ENCODE results near the gene BCAR3.

GRCh38 chr1:93705892-93706500 is 24.4 kb upstream of the BCAR3 start:
- TF ChIP-seq CTCF (IDR thresholded peaks at IDR 0.05) (no peak), TP53 (CRISPR knock-in tag; IDR thresholded peaks at IDR 0.05) (no peak), KDM1A (IDR thresholded peaks at IDR 0.05; ENCODE audit: low read depth) (no peak), MAFK (IDR thresholded peaks at IDR 0.05; ENCODE audit: partially characterized antibody) (no peak), SMC3 (IDR thresholded peaks at IDR 0.05) (no peak), JUNB (IDR thresholded peaks at IDR 0.05) (no peak), POLR2A (IDR thresholded peaks at IDR 0.05; ENCODE audit: low read length) (no peak), EP300 (IDR thresholded peaks at IDR 0.05) (no peak), RCOR1 (IDR thresholded peaks at IDR 0.05; ENCODE audit: low read depth, low read length) (no peak), RAD21 (conservative IDR thresholded peaks at IDR 0.05 in 1 of 2, IDR thresholded peaks at IDR 0.05 in 1 of 2) (no peak)

Data from A549 (cell line).